Activated CD8-positive, alpha-beta memory T cell treated with anti-CD3 and anti-CD28 coated beads, Interleukin-2, amount 50 U/mL, for 1 hour (primary cell): ENCODE data around the gene CTDP1.
"Not testable (repeated sequence)": the region's sequence is repeated elsewhere in the genome, so short reads cannot be mapped to it uniquely, and the experiment has no call there.

Experiments
- DNase-seq: peaks from one replicate; pipeline ENCODE4 v3.0.0-alpha.2; 2020; ENCODE audit errors: extremely low read depth

CTDP1 gene

GRCh38 chr18:79682894-79683625 is 3.5 kb downstream of the CTDP1 start:
- DNase-seq = no peak

GRCh38 chr18:79683626-79684282 is 4.2 kb downstream of the CTDP1 start:
- DNase-seq = no peak

GRCh38 chr18:79684283-79684631 is 4.7 kb downstream of the CTDP1 start:
- DNase-seq = no peak

- DNase-seq = no peak
These were observed 5.2 kb downstream of the CTDP1 start for GRCh38 chr18:79684787-79685186.

- DNase-seq = no peak
These were observed 5.7 kb downstream of the CTDP1 start for GRCh38 chr18:79685281-79685680.

- no peak for DNase-seq
These were observed 6.4 kb downstream of the CTDP1 start for GRCh38 chr18:79685971-79686370.

GRCh38 chr18:79687806-79688205 is 8.2 kb downstream of the CTDP1 start:
- no peak for DNase-seq

GRCh38 chr18:79690071-79690470 is 10.5 kb downstream of the CTDP1 start:
- no peak for DNase-seq

- DNase-seq = no peak
These were observed 11.2 kb downstream of the CTDP1 start for GRCh38 chr18:79690586-79691482.

- DNase-seq = no peak
These were observed 12.5 kb downstream of the CTDP1 start for GRCh38 chr18:79692056-79692455.

GRCh38 chr18:79692886-79693285 is 13.3 kb downstream of the CTDP1 start:
- DNase-seq = no peak

- DNase-seq = no peak
These were observed 14.1 kb downstream of the CTDP1 start for GRCh38 chr18:79693561-79694205.

- DNase-seq = not testable (repeated sequence)
These were observed 14.7 kb downstream of the CTDP1 start for GRCh38 chr18:79694206-79694894.

GRCh38 chr18:79694895-79695213 is 15.3 kb downstream of the CTDP1 start:
- DNase-seq = no peak

GRCh38 chr18:79695269-79695668 is 15.7 kb downstream of the CTDP1 start:
- DNase-seq = no peak

GRCh38 chr18:79695856-79696850 is 16.6 kb downstream of the CTDP1 start:
- DNase-seq = no peak

GRCh38 chr18:79697178-79697577 is 17.6 kb downstream of the CTDP1 start:
- DNase-seq = no peak

- DNase-seq = no peak
These were observed 18.4 kb downstream of the CTDP1 start for GRCh38 chr18:79697976-79698375.

- no peak for DNase-seq
These were observed 19.2 kb downstream of the CTDP1 start for GRCh38 chr18:79698668-79699335.

GRCh38 chr18:79699653-79700052 is 20.1 kb downstream of the CTDP1 start:
- DNase-seq = no peak
